Stimulated activated naive CD8-positive, alpha-beta T cell treated with anti-CD3 and anti-CD28 coated beads, Interleukin-15, Interleukin-2, amounts not matched to agents 100 U/mL and 50 U/mL, for 24 hours (primary cell): Measurements from ENCODE around the gene AKT1.
"Not testable (repeated sequence)": the region's sequence is repeated elsewhere in the genome, so short reads cannot be mapped to it uniquely, and the experiment has no call there.

Source experiments
- ATAC-seq: fragments of 150-1000 bp; cut with Tn5 transposase; one replicate; pipeline ENCODE4 v1.10.0; 2021
- DNase-seq: peaks from one replicate; pipeline ENCODE4 v3.0.0; 2021

Gene AKT1

DNA sequence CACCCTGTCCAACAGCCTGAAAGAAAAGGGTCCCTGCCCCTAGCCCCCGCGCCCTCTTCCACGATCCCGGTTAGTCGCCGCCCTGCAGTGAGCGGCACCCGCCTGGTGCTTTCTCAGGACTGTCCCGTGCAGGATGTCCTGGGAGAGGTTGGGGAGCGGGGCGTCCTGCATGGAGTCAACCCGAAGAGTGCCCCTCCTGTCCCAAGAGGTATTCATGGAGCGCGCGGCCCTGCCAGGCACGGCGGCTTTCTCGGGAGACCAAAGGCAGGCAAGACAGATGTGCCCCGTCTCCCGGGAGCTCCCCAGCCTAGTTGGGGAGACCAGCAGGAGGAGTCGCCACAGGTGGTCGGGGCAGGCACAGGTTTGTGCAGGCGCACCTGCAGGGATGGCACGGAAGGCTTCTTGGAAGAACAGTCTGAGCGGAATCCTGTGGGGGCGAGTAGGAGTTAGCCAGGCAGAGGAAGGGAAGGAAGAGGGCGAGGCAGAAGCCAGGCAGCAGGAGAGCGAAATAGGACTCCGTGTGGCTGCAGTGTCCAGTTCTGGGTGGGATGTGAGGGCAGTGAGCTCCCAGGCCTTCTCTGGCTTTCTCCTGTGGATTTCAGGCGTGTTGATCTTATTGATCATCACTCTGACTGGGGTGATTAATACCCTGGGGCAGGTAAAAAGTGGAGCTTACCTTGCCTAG is 41.9 kb downstream of the AKT1 start:
- no peak for ATAC-seq
- DNase-seq: peak; percentile 22

DNA sequence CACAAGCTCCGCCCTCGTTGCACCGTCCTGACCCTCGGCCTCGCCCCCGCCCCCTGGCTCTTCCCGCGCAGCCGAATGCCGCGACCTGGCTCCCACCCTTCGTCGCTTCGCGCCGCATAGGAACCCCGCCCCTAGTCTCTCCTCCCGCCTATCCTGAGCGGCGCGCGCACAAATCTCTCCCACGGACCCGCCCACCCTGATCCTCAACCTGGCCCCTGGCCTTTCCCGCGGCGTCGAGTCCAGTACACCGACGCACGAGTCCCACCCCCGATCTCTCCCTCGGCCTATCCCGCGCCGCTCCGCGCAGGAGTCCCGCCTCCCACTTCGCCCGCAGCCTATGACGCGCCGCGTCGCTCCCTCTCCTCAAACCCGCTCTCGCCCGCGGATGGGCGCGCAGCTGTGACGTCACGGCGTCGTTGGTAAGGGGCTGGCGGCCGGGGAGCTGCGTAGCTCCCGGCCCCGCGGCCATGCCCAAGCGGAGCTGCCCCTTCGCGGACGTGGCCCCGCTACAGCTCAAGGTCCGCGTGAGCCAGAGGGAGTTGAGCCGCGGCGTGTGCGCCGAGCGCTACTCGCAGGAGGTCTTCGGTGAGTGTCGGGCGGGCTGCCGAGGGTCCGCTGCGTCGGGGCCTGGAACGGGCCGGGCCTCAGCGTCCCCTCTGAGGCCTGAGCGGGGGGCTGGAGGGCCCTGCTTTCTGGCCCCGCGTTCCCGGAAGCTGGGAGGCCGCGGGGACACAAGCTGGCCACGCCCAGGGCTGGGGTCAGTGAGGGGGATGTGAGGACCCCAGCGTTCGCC is 42.6 kb downstream of the AKT1 start, which contains the start of gene SIVA1:
SIVA1 (plus strand) TSS at position 413 of the 793 bp plus-strand sequence; CDS start at position 468, 55 bp downstream.
- DNase-seq: peak; percentile 100
- ATAC-seq: peak; percentile 96

DNA sequence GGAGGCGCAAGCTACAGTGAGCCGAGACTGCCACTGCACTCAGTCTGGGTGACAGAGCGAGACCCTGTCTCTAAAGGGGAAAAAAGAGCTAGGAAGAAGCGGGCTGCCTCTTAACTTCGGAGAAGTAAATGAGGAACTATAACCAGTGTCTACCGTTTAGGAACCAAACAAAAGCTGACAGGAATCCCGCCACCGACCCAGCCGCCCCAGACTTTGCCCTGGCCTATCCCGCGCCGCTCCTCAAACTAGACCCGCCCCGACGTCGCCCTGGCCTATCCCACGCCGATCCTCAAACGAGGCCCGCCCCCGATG is 43.2 kb downstream of the AKT1 start:
- ATAC-seq (no peak), DNase-seq (no peak)

DNA sequence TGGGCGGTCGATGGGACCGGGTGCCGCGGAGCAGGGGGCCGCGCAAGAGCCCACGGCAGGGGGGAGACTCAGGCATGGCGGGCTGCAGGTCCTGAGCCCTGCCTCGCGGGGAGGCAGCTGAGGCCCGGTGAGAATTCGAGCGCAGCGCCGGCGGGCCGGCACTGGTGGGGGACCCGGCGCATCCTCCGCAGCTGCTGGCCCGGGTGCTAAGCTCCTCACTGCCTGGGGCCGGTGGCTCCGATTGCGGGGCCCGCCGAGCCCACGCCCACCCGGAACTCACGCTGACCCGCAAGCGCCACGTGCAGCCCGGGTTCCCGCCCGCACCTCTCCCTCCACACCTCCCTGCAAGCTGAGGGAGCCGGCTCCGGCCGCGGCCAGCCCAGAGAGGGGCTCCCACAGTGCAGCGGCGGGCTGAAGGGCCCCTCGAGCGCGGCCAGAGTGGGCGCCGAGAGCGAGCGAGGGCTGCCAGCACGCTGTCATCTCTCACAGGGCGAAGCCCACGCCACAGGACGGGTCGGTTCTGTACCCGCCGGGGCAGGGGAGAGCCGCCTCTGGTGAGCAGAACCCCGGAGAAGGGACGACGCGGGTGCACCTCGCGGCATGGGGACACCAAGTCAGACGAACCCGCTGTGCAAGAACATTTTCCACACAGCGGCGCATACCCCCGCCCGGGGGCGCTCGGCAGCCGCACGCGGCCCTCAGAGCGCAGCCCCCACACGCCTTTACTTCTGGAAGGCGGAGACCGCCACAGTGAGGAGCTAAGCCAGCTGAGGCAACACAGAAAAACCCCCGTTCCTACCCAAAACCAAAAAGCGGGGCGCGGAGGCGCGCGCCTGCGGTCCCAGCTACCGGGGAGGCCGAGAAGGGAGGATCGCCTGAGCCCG is 43.8 kb downstream of the AKT1 start:
- DNase-seq (no peak), ATAC-seq (no peak)

DNA sequence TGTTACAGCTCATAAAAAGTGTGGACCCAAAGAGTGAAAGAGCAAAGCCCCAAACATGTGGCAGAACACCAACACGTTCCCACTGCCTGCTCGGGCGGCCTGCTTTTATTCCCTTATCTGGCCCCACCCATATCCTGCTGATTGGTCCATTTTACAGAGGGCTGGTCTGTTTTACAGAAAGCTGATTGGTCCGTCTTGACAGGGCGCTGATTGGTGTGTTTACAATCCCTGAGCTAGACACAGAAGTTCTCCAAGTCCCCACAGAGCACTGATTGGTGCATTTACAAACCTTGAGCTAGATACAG is 44.8 kb downstream of the AKT1 start:
- DNase-seq, ATAC-seq: not testable (repeated sequence)

DNA sequence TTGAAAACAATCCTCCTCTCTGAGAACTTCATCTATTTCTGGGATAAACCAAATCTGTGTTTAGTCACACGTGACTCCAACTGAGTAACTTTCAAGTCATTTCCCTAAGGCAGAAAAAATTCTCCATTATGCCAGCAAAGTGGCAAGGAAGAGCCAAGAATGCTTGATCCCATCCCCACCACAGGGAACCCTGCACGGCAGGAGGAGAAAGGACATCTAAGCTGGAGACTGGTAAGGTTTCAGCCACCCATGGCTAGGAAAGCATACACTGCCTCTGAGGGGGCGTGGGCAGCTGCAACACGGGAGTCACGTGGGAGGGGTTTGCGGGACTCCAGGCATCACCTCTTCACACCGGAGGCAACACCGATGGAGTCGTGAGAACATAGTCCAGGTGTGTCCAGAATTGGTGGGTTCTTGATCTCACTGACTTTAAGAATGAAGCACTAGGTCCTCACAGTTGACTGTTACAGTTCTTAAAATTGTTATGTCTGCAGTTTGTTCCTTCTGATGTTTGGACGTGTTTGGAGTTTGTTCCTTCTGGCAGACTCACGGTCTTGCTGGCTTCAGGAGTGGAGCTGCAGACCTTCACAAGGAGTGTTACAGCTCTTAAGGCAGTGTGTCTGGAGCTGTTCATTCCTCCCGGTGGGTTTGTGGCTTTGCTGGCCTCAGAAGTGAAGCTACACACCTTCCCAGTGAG is 45.3 kb downstream of the AKT1 start:
- ATAC-seq (no peak), DNase-seq (no peak)

DNA sequence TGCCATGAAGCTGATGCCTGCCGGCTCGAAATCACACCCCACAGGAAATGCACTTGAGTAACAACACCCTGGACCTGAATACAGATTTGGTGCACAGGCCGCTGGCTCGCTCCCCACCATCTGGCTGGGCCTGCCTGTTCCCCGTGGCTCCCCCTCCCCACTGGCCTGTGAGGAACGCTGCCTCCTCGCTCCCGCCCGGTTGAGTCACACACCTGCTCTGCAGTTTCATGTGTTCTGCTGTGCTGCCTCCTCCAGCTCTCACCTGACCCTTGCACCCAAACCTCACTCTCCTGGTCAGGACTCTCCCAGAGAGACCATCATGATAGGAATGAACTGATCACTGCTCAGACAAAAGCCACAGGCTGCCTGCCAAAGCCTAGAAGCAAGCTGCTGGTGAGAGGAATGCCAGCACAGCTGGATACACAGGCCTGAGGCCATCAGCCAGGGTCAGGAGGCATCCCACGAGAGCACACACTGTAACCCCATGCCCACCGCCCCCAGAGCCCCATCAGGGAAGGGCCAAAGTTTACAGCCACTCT is 46.4 kb downstream of the AKT1 start:
- DNase-seq (no peak), ATAC-seq (no peak)

- DNase-seq (no peak), ATAC-seq (no peak)
These were observed 47.7 kb downstream of the AKT1 start for GRCh38 chr14:104747876-104748275.

GRCh38 chr14:104746934-104747481 is 48.5 kb downstream of the AKT1 start:
- ATAC-seq: no peak
- no peak for DNase-seq

GRCh38 chr14:104746071-104746545 is 49.4 kb downstream of the AKT1 start:
- peak; percentile 67 for ATAC-seq

DNA sequence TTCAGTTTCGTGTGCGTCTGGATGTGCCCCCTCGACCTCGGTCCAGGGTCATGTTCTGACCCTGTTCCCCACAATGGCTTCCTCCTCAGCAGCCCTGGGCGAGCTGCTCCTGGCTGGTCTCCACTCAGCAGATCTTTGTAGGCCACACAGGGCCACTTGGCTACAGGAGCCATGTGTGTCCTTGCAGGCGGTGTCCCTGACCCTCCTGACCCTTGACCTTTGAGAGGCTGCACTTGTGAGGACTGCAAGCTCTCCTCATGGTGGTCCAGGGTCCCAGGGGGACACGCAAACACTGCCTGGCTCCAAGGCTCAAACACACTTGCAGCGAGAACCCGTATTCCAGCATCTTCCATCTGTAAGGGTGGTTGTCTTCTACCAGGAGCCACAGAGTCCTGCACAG is 50.1 kb downstream of the AKT1 start:
- DNase-seq (no peak), ATAC-seq (no peak)

More at GRCh38 chr14:104746071-104746545, 49.4 kb downstream of the AKT1 start:
- DNase-seq: peak; percentile 50

DNA sequence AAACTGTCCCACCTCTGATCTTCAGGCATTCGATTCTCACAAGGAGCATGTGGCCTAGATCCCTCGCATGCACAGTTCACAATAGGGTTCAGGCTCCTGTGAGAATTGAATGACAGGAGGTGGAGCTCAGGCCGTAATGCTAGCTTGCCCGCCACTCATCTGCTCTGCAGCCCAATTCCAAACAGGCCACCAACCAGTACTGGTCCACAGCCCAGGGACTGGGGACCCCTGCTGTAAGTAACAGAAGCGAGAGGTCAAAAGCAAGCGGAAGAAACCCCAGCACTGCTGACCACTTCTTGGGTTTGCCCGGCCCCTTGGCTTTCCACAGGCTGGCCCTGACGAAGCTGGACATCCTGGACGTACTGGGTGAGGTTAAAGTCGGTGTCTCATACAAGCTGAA is 51.1 kb downstream of the AKT1 start:
- ATAC-seq (no peak), DNase-seq (no peak)

DNA sequence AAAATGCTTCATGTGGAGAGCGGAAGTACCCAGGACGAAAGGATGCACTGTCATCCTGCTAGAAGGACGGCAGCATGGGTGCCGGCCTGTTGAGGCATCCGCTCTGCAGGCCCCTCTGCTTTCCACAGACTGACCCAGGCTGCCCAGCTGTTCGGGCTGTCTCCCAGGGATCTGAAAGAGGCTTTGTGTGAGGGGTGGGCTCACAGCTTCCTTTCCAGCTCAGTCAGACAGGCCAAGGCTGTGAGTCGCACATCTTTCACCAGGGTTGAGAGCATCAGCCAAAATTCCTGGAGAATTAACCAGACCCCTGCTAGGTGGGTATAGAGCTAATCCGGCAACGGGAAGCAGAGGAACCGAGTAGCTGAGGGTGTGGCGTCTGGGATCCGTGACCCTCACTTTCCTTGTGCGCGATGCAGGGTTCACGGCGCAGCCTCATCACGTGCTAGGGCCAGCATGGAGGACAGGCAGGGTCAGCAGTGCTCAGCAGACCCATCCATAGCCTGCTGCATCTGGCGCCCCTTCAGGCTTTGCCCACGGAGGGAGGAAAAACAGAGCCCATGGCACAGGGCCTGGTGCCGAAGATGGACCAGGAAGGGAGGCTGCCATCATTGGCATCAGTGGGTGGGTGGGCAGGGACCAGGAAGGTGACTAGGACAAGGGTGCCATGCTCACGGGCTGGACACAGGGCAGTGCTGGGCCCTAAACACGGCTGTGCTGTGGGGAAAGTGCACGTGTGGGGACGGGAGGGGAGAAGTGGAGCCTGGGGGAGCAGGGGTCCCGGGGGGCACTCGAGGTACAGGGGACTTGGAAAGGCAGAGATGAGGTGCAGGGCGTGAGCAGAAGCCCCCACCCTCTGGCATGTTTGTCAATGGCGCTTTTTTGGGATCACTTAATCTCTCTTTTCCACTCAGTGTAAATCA is 51.8 kb downstream of the AKT1 start:
- no peak for ATAC-seq
- no peak for DNase-seq

DNA sequence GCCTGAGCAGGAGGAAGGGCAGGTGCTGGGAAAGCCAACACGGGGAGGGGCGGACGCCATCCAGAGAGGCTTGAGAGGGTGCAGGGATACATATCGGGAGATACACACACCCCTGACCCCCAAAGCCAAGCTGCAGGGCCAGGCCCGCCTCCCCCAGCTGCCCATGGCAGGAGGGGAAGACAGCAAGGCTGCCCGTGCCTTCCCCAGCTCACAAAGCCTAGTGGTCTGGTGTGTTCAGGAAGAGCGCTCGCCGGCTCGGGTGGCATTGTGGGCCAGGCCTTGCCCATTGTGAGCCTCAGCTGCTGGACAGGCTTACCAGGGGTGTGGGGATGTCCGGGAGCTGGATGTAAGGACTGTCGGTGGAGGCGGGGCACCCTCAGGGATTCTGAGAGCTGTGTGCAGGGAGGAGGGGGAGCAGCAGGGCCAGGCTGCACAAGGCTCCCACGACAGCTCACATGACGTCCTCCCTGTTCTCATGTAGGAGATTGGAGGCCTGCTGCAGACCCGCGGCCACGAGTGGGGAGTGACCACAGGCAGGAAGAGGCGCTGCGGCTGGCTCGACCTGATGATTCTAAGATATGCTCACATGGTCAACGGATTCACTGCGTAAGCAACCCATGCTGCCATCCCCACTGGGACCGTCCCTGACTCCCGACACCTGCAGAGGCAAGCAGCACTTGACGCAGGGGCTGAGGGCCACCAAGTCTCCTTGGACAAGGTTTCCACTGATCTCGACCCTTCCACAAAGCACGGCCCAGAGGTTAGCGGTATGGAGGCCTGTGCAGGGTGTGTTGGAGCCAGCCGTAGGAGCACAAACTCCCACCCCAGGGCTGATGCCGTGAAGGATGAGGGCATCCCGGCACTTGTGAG is 52.7 kb downstream of the AKT1 start:
- ATAC-seq (no peak), DNase-seq (no peak)

DNA sequence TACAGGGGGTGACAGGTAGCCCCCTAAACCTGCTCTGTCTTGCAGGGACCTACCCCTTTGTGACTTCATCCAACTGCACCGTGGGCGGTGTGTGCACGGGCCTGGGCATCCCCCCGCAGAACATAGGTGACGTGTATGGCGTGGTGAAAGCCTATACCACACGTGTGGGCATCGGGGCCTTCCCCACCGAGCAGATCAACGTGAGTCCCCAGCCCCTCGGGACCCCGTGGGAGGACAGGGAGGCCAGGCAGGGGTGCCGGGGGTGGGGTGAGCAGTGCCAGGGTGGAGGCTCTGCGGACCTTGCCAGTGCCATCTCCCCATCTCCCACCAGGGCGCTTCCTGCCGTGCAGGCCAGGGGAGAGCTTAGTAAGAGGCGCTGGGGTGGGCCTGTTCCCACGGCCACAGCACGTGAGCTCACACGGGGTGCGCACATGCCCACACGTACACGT is 53.7 kb downstream of the AKT1 start:
- no peak for ATAC-seq

DNA sequence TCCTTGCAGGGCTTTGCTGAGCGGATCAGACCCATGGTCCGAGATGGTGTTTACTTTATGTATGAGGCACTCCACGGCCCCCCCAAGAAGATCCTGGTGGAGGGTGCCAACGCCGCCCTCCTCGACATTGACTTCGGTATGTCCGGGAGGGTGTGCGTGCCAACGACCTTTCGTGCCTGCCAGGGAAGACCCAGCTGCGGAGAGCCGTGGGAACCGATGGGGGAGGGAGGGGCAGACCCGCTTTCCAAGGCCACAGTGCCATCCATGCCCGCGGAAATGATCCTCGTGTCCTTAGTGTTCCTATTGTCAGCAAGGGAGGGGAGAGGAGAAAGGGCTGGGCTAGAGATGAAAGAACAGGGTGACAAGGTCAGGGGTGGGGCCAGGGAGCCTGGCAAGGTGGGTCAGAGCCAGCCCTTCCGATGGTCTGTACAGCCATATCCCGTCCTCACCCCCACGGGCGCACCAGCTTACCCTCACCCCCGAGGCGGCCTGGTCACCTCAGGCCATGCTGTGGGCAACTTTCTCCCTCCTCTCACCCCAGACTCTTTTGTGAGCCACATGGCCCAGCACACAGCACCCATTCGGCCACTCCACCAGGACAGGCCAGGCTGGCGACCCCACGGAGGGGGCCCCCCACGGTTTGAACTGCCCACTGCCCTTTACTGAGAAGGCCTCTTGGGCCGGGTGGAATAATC is 54.3 kb downstream of the AKT1 start:
- ATAC-seq (no peak), DNase-seq (no peak)

More for the DNA sequence above, 53.7 kb downstream of the AKT1 start:
- peak; percentile 24 for DNase-seq

- ATAC-seq (no peak), DNase-seq (no peak)
These were observed 55.7 kb downstream of the AKT1 start for GRCh38 chr14:104739546-104740516.
